B cell (primary cell): ENCODE measurements around the gene ALG6. TPM values are rescaled to one million over a fixed set of nuclear protein-coding genes. Genes with fewer than 3 reads are reported as not detected.

ENCODE experiments used
- ATAC-seq: fragments of 200-7000 bp; cut with Tn5 transposase; one replicate; pipeline ENCODE4 v1.10.0; 2021; ENCODE audit warnings: low read depth, mild to moderate bottlenecking, moderate number of reproducible peaks, moderate library complexity
- CTCF ChIA-PET: fragments of 350-600 bp; sonication (Branson Sonifier 250); formaldehyde crosslinking; loops from one replicate; lab custom pipeline; 2021; ENCODE audit warnings: antibody characterized with exemption, inconsistent platforms; lab: Charles Lee
- POLR2A ChIA-PET: fragments of 350-600 bp; sonication (Branson Sonifier 250); formaldehyde crosslinking; loops from one replicate; lab custom pipeline; 2021; ENCODE audit warnings: antibody characterized with exemption; lab: Charles Lee
- DNase-seq: peaks from one replicate; pipeline ENCODE4 v3.0.0; 2013
- H2AFZ ChIP-seq: 2 replicates; pipeline ENCODE4 v1.6.1; 2012; ENCODE audit warnings: mild to moderate bottlenecking, low read depth, low read length; ENCODE audit not compliant: insufficient read depth, poor library complexity, severe bottlenecking
- H3K27ac ChIP-seq, 2 donors: 1 replicate in 1 of 2; 2 replicates in 1 of 2; pipeline ENCODE4 v1.5.1; 2012 to 2013; ENCODE audit warnings: low read length in 2 of 2, mild to moderate bottlenecking in 2 of 2, moderate library complexity in 1 of 2
- H3K27me3 ChIP-seq, 4 experiments: fragments of 200-600 bp in 1 of 4; sonication (generic) in 1 of 4; replicated peaks in 1 of 4; 1 replicate in 2 of 4; 2 replicates in 2 of 4; pipeline versions ENCODE4 v1.6.1 to v1.7.0; 2013 to 2016; ENCODE audit warnings: low read length in 3 of 4, mild to moderate bottlenecking in 2 of 4, mixed read lengths in 1 of 4, moderate library complexity in 1 of 4; ENCODE audit not compliant: insufficient read depth in 4 of 4, control insufficient read depth in 3 of 4; ENCODE audit errors: control extremely low read depth in 1 of 4
- H3K36me3 ChIP-seq, 2 experiments: replicated peaks in 1 of 2; 1 replicate in 1 of 2; 2 replicates in 1 of 2; pipeline versions ENCODE4 v1.6.1 to v1.7.1; 2013; ENCODE audit warnings: low read length in 1 of 2; ENCODE audit not compliant: insufficient read depth in 2 of 2, control insufficient read depth in 1 of 2; ENCODE audit errors: control extremely low read depth in 1 of 2, extremely low read depth in 1 of 2
- H3K4me1 ChIP-seq, 2 donors: fragments of 200-600 bp in 1 of 2; sonication (generic) in 1 of 2; 1 replicate in 1 of 2; 2 replicates in 1 of 2; pipeline versions ENCODE4 v1.5.1 to v1.6.1; 2013 to 2017; ENCODE audit warnings: low read length in 2 of 2; ENCODE audit not compliant: control insufficient read depth in 2 of 2, insufficient read depth in 2 of 2
- H3K4me2 ChIP-seq: replicated peaks from 2 replicates; pipeline ENCODE3; 2012; ENCODE audit warnings: mild to moderate bottlenecking, low read depth, low read length; ENCODE audit not compliant: poor library complexity, severe bottlenecking
- H3K4me3 ChIP-seq, 5 experiments: fragments of 200-600 bp in 1 of 5; sonication (generic) in 1 of 5; 1 replicate in 3 of 5; 2 replicates in 2 of 5; pipeline versions ENCODE4 v1.5.1 to v1.7.0; 2011 to 2016; ENCODE audit warnings: low read length in 4 of 5, mild to moderate bottlenecking in 4 of 5, low read depth in 2 of 5, control low read depth in 1 of 5, moderate library complexity in 1 of 5; ENCODE audit not compliant: insufficient read depth in 1 of 5; ENCODE audit errors: control extremely low read depth in 1 of 5, extremely low read depth in 1 of 5
- H3K79me2 ChIP-seq: fragments of 200-600 bp; sonication (generic); one replicate; pipeline ENCODE4 v1.6.0; 2016; ENCODE audit warnings: low read length; ENCODE audit not compliant: control insufficient read depth, insufficient read depth
- H3K9ac ChIP-seq: fragments of 200-600 bp; sonication (generic); 2 replicates; pipeline ENCODE4 v1.6.1; 2017; ENCODE audit warnings: mild to moderate bottlenecking, low read length, moderate library complexity
- H3K9me3 ChIP-seq, 3 donors: one replicate each; pipeline versions ENCODE4 v1.6.1 to v1.7.1; 2013; ENCODE audit warnings: low read length in 2 of 3; ENCODE audit not compliant: control insufficient read depth in 2 of 3, insufficient read depth in 1 of 3; ENCODE audit errors: control extremely low read depth in 1 of 3
- H4K20me1 ChIP-seq: 2 replicates; pipeline ENCODE4 v1.6.0; 2012; ENCODE audit warnings: mild to moderate bottlenecking, low read length; ENCODE audit not compliant: insufficient read depth, control insufficient read depth, poor library complexity, severe bottlenecking
- H3K27ac Mint-ChIP-seq: one replicate; pipeline ENCODE4 v1.8.0; 2021; ENCODE audit warnings: mixed read lengths
- H3K27me3 Mint-ChIP-seq: one replicate; pipeline ENCODE4 v1.8.0; 2021; ENCODE audit warnings: mixed read lengths
- H3K4me1 Mint-ChIP-seq: one replicate; pipeline ENCODE4 v1.8.0; 2021; ENCODE audit warnings: mixed read lengths
- H3K4me3 Mint-ChIP-seq: one replicate; pipeline ENCODE4 v1.8.0; 2021; ENCODE audit warnings: mixed read lengths
- H3K9me3 Mint-ChIP-seq: one replicate; pipeline ENCODE4 v1.8.0; 2022; ENCODE audit warnings: mixed read lengths; ENCODE audit not compliant: insufficient read depth
- CTCF ChIP-seq: fragments of 200-600 bp; IDR thresholded peaks from one replicate; pipeline ENCODE4 v1.8.0; 2022; ENCODE audit warnings: antibody characterized with exemption, mild to moderate bottlenecking
- EZH2 ChIP-seq: IDR thresholded peaks from 2 replicates; pipeline ENCODE4 v1.6.1; 2012; ENCODE audit warnings: borderline replicate concordance, low read depth, mild to moderate bottlenecking, moderate library complexity, low read length; ENCODE audit not compliant: insufficient read depth, poor library complexity, severe bottlenecking
- WGBS: methylation state at CpG from one replicate; pipeline ENCODE4 v1.1.5; 2013; ENCODE audit warnings: missing lambda C conversion rate; ENCODE audit not compliant: insufficient coverage; 5-methylcytosine and 5-hydroxymethylcytosine counted together
- intact Hi-C: fragments of 100-400 bp; cut with micrococcal nuclease; formaldehyde crosslinking; loops from one replicate; pipeline ENCODE4 v1.10.0; 2022
- polyA plus RNA-seq: library from polyadenylated mRNA; depleted of rRNA; stranded (reverse); fragments of >200 nt; gene quantifications from 2 replicates; pipeline ENCODE4 v1.2.3, GENCODE V29; 2012
- total RNA-seq, 2 donors: library from RNA; stranded (reverse); fragments of 120-200 nt in 1 of 2; gene quantifications; 1 replicate in 1 of 2; 2 replicates in 1 of 2; pipeline versions ENCODE4 v1.2.3 to v1.2.4, GENCODE V29; 2013 to 2022

ALG6 gene
- total and polyA plus RNA-seq, 2 donors (not counting 1 experiment from before 2014, with no cell fraction given): 9.7 to 31.4 TPM

- POLR2A ChIA-PET: no interaction called here
- peaks cover 52 to 73% of the 10 kb centered on the region in 2 donors for H3K4me1 ChIP-seq
Measured at GRCh38 chr1:63322944-63323864, 44.2 kb upstream of the ALG6 start.

More at GRCh38 chr1:63322944-63323864, 44.2 kb upstream of the ALG6 start:
- Histone ChIP-seq H3K4me3 (peak overlapping the region in 4 of 5 experiments; percentile 13 to 57 (median 55)), H3K79me2 (no peaks in the 10 kb centered on the region), H3K4me2 (peak overlapping the region; percentile 89), H3K9me3 (peaks cover 4 to 83% (median 51%) of the 10 kb centered on the region in 3 donors), H3K36me3 (no peaks in the 10 kb centered on the region), H3K27me3 (peaks cover 2 to 84% (median 72%) of the 10 kb centered on the region in 4 experiments), H3K27ac (no peak overlapping the region), H3K9ac (peak overlapping the region; percentile 53), H2AFZ (peak overlapping the region; percentile 68), H4K20me1 (no peaks in the 10 kb centered on the region)
- Mint-ChIP-seq H3K27ac (peak overlapping the region; percentile 87), H3K9me3 (peaks cover 6% of the 10 kb centered on the region), H3K4me1 (peaks cover 25% of the 10 kb centered on the region), H3K27me3 (peaks cover 65% of the 10 kb centered on the region), H3K4me3 (peak overlapping the region; percentile 88)
- ATAC-seq (peak; percentile 35), DNase-seq (peak; percentile 82)
- intact Hi-C loops: loop anchor here (2.0 kb wide), 1 partner anchor 44 kb away; the partner anchor contains the start of gene ALG6
- CTCF ChIA-PET: no interaction called here
- TF ChIP-seq EZH2 (peak; percentile 91), CTCF (no peak)
- 8% methylated on average over 104 of the region's 104 CpGs for WGBS
